ENCODE data around the gene DUSP2.

Gene DUSP2

GRCh38 chr2:96131152-96131812 lies 14.0 kb downstream of the DUSP2 start:
- FAIRE-seq: no peak

GRCh38 chr2:96130483-96130882 lies 14.8 kb downstream of the DUSP2 start:
- no peak for FAIRE-seq

- no peak for FAIRE-seq
These were observed 15.6 kb downstream of the DUSP2 start for GRCh38 chr2:96129528-96130120.

GRCh38 chr2:96128456-96128855 lies 16.8 kb downstream of the DUSP2 start:
- FAIRE-seq: no peak

- no peak for FAIRE-seq
These were observed 20.6 kb downstream of the DUSP2 start for GRCh38 chr2:96124406-96125265.

- no peak for FAIRE-seq
These were observed 21.3 kb downstream of the DUSP2 start for GRCh38 chr2:96123936-96124335.

GRCh38 chr2:96123290-96123689 lies 21.9 kb downstream of the DUSP2 start:
- no peak for FAIRE-seq

GRCh38 chr2:96122391-96122790 lies 22.8 kb downstream of the DUSP2 start:
- no peak for FAIRE-seq

- FAIRE-seq: no peak
These were observed 23.8 kb downstream of the DUSP2 start for GRCh38 chr2:96121414-96121813.

GRCh38 chr2:96120991-96121390 lies 24.2 kb downstream of the DUSP2 start:
- no peak for FAIRE-seq

- FAIRE-seq: no peak
These were observed 25.0 kb downstream of the DUSP2 start for GRCh38 chr2:96120091-96120720.

GRCh38 chr2:96119389-96119751 lies 25.9 kb downstream of the DUSP2 start:
- FAIRE-seq: no peak

GRCh38 chr2:96118698-96119388 lies 26.4 kb downstream of the DUSP2 start:
- no peak for FAIRE-seq

- FAIRE-seq: no peak
These were observed 27.3 kb downstream of the DUSP2 start for GRCh38 chr2:96117701-96118588.

- no peak for FAIRE-seq
These were observed 28.2 kb downstream of the DUSP2 start for GRCh38 chr2:96116879-96117533.

GRCh38 chr2:96116424-96116878 lies 28.8 kb downstream of the DUSP2 start, which contains the start of gene ADRA2B:
Gene ADRA2B, minus strand, starts transcription at chr2:96116571. Its CDS starts 422 bp downstream, at chr2:96116149.
- FAIRE-seq: no peak

GRCh38 chr2:96115631-96116423 lies 29.4 kb downstream of the DUSP2 start:
- FAIRE-seq: no peak

GRCh38 chr2:96114903-96115581 lies 30.2 kb downstream of the DUSP2 start:
- FAIRE-seq: no peak

GRCh38 chr2:96114546-96114902 lies 30.7 kb downstream of the DUSP2 start:
- no peak for FAIRE-seq

GRCh38 chr2:96113951-96114350 lies 31.3 kb downstream of the DUSP2 start:
- FAIRE-seq: no peak
